Activated CD8-positive, alpha-beta T cell treated with anti-CD3 and anti-CD28 coated beads for 36 hours (primary cell): ENCODE results near the gene SPRY2. TPM values are rescaled to one million over a fixed set of nuclear protein-coding genes. Genes with fewer than 3 reads are reported as not detected.

Experiments
- ATAC-seq: fragments of 200-7000 bp; cut with Tn5 transposase; one replicate; pipeline ENCODE4 v1.10.0; 2021; ENCODE audit warnings: mild to moderate bottlenecking, moderate library complexity
- CTCF ChIA-PET: fragments of 350-600 bp; sonication (Branson Sonifier 250); formaldehyde crosslinking; loops from one replicate; lab custom pipeline; 2021; ENCODE audit warnings: antibody characterized with exemption; lab: Charles Lee
- POLR2A ChIA-PET: fragments of 350-600 bp; sonication (Branson Sonifier 250); formaldehyde crosslinking; loops from one replicate; lab custom pipeline; 2021; ENCODE audit warnings: antibody characterized with exemption; lab: Charles Lee
- DNase-seq: peaks from one replicate; pipeline ENCODE4 v3.0.0-alpha.2; 2020
- H3K27ac Mint-ChIP-seq: one replicate; pipeline ENCODE4 v1.8.0; 2021; ENCODE audit warnings: mild to moderate bottlenecking, mixed read lengths
- H3K27me3 Mint-ChIP-seq: one replicate; pipeline ENCODE4 v1.8.0; 2021; ENCODE audit warnings: mixed read lengths
- H3K36me3 Mint-ChIP-seq: one replicate; pipeline ENCODE4 v1.8.0; 2021; ENCODE audit warnings: low read depth, mixed read lengths
- H3K4me1 Mint-ChIP-seq: one replicate; pipeline ENCODE4 v1.8.0; 2021; ENCODE audit warnings: low read depth, mixed read lengths
- H3K4me3 Mint-ChIP-seq: one replicate; pipeline ENCODE4 v1.8.0; 2021; ENCODE audit warnings: mild to moderate bottlenecking, moderate library complexity, mixed read lengths
- H3K9me3 Mint-ChIP-seq: one replicate; pipeline ENCODE4 v1.8.0; 2021; ENCODE audit warnings: mixed read lengths
- CTCF ChIP-seq: fragments of 200-600 bp; IDR thresholded peaks from one replicate; pipeline ENCODE4 v1.8.0; 2022; ENCODE audit warnings: antibody characterized with exemption, mild to moderate bottlenecking
- intact Hi-C: fragments of 100-400 bp; cut with micrococcal nuclease; formaldehyde crosslinking; loops from one replicate; pipeline ENCODE4 v1.10.0; 2022
- total RNA-seq, 2 experiments: library from RNA; stranded (reverse); gene quantifications; one replicate each; pipeline ENCODE4 v1.2.3, GENCODE V29; 2021

The SPRY2 gene, protein sequence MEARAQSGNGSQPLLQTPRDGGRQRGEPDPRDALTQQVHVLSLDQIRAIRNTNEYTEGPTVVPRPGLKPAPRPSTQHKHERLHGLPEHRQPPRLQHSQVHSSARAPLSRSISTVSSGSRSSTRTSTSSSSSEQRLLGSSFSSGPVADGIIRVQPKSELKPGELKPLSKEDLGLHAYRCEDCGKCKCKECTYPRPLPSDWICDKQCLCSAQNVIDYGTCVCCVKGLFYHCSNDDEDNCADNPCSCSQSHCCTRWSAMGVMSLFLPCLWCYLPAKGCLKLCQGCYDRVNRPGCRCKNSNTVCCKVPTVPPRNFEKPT
- total RNA-seq, result 1 to 10 TPM in 1 of 2 experiments, under 1 TPM in 1; 0.90 to 1.3 TPM

DNA sequence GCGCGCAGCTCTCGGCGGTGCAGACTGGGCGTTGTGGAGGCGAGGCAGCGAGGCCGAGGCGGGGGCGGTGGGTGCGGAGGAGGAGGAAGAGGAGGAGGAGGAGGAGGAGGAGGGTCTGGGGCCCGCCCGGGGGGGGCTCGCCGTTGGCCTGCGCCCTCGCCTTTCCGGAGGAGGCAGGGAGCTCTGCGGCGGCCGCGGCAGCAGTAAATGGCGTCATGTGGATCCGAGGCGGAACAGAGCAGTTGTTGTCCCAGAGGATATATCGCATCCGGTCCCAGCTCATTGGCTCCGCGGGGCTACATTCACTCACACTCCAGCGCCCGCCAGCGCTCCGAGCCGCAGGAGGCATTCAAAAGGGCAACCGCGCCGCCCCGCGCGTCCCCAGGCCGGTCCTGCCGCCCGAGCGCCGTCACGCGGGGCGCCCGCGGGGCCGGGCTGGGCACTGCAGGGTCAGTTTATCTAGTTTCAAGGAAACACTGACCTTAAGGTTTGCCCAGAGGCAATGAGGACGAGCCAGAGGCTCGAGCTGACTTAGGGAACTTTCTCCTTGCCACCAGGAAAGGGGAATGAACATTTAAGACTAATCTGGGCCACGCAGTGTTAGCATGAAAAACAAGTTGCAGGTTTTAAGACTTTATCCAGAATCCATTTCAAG lies at the start of gene SPRY2:
SPRY2 (minus strand) TSS at position 26 of the 655 bp plus-strand sequence. CDS start 3,421 bp downstream, outside the sequence.
- Mint-ChIP-seq H3K27ac (peak within 1 kb of the TSS; percentile 40), H3K27me3 (peaks cover 47% of the 10 kb centered on the region), H3K4me1 (peaks cover 21% of the 10 kb centered on the region), H3K9me3 (no peaks in the 10 kb centered on the region), H3K4me3 (peak within 1 kb of the TSS; percentile 66), H3K36me3 (no peaks in the 10 kb centered on the region)
- POLR2A ChIA-PET, result no interaction called here
- intact Hi-C loops, result no loop called here
- no peak for TF ChIP-seq CTCF
- ATAC-seq (peak; percentile 70), DNase-seq (peak; percentile 66)
- CTCF ChIA-PET, result interaction anchor here (0.9 to 2.3 kb wide), 2 partner anchors 12 to 44 kb away, joined by 3 to 11 read pairs; no protein-coding TSS in a partner anchor

DNA sequence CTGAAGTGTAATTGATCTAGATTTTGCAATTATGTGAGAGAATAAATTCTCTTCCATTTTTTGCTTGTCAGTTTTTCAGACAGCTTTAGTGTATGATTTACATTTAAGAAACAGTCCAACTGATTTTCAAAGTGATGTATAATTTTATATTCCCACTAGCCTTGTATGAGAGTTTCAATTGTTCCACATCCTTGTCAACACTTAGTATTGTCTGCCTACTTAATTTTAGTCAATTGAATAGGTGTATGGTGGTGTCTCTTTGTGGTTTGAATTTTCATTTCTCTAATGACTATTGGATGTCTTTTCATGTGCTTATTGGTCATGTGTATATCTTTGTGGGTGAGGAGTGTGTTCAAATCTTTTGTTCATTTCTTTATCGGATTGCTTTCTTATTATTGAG lies 49.4 kb upstream of the SPRY2 start:
- DNase-seq, result no peak
- Mint-ChIP-seq H3K9me3 (peaks cover 6% of the 10 kb centered on the region), H3K36me3 (no peaks in the 10 kb centered on the region), H3K4me3 (no peak overlapping the region), H3K27me3 (no peaks in the 10 kb centered on the region), H3K4me1 (peaks cover 5% of the 10 kb centered on the region), H3K27ac (no peak overlapping the region)
- intact Hi-C loops, result no loop called here
- POLR2A ChIA-PET, result no interaction called here
- CTCF ChIA-PET, result interaction anchor here (0.9 kb wide), 1 partner anchor 47 kb away, joined by 3 read pairs; no protein-coding TSS in a partner anchor
- ATAC-seq, result no peak
- TF ChIP-seq CTCF, result no peak

DNA sequence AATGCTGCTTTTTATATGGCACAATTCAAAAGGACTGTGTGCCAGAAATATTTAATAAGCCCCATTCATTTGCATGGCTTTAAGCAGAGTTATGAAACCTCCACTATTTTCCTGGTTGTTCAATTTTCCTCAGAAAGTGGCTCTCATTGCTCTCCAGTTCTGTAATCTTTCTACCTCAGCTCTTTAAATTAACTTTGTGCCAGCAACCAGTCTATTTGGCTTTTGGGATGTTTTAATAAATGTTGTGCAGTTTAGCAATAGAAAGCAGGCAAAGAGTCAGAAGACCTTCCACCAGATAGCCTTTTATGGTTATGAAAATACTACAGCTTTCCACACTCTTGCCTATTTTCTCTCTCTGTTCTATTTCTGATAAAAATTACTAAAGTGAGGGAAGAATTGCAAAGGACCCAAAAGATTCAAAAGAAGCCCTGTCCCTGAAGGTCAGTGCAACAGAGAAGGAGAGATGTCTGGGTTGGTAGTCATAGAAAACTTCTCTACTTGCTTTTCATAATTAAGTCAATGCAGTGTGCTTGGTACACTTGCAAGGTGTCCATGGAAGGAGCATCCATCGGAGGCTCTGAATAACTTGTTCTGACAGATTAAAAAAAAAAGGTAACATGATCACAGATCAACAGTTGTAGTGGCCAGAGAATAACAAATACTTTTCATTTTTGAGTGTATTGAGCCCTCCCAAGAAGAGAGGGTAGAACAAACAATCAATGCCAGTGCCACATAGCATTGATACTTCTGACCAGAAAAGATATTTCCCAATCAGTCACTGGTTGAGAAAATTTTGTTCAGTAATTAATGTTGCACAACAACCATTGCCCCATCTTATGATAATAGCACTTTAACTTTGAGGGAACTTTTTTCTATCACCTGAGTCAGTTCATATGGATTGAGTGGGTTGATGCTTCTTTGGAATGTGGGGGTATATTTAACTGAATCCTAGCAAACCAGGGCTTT lies 48.4 kb upstream of the SPRY2 start:
- Mint-ChIP-seq H3K9me3 (peaks cover 6% of the 10 kb centered on the region), H3K27me3 (no peaks in the 10 kb centered on the region), H3K36me3 (no peaks in the 10 kb centered on the region), H3K27ac (no peak overlapping the region), H3K4me1 (peaks cover 5% of the 10 kb centered on the region), H3K4me3 (no peak overlapping the region)
- CTCF ChIA-PET, result interaction anchor here (0.9 to 1.3 kb wide), 2 partner anchors 17 to 46 kb away, joined by 3 read pairs; no protein-coding TSS in a partner anchor
- ATAC-seq (no peak), DNase-seq (no peak)
- POLR2A ChIA-PET, result no interaction called here
- no peak for TF ChIP-seq CTCF
- intact Hi-C loops, result no loop called here

DNA sequence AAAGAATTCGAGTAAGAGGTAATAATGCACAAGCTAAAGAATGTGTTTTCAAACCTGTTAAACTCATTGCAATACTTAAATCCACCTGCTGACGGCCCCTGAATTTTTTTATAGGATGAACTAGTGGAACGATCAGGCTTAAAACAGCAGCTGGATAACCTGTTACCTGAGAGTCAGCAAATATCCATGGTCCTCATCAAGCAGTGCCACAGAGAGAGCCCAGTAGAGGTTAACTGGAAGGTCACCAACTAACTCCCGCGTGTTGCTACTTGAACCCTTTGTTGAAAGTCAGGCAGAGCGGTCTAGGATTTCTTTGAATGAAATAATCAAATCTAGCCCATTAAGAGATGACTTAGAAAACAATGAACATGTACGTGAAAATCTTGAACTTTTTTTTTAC lies 47.6 kb upstream of the SPRY2 start:
- Mint-ChIP-seq H3K36me3 (no peaks in the 10 kb centered on the region), H3K4me1 (peaks cover 5% of the 10 kb centered on the region), H3K9me3 (peaks cover 3% of the 10 kb centered on the region), H3K27ac (no peak overlapping the region), H3K4me3 (no peak overlapping the region), H3K27me3 (no peaks in the 10 kb centered on the region)
- TF ChIP-seq CTCF, result no peak
- DNase-seq, result no peak
- POLR2A ChIA-PET, result no interaction called here
- intact Hi-C loops, result no loop called here
- no peak for ATAC-seq
- CTCF ChIA-PET, result interaction anchor here (0.8 to 1.3 kb wide), 2 partner anchors 18 to 709 kb away, joined by 3 read pairs; no protein-coding TSS in a partner anchor
